Measurements from ENCODE around the gene CELSR1.

The CELSR1 gene

DNA sequence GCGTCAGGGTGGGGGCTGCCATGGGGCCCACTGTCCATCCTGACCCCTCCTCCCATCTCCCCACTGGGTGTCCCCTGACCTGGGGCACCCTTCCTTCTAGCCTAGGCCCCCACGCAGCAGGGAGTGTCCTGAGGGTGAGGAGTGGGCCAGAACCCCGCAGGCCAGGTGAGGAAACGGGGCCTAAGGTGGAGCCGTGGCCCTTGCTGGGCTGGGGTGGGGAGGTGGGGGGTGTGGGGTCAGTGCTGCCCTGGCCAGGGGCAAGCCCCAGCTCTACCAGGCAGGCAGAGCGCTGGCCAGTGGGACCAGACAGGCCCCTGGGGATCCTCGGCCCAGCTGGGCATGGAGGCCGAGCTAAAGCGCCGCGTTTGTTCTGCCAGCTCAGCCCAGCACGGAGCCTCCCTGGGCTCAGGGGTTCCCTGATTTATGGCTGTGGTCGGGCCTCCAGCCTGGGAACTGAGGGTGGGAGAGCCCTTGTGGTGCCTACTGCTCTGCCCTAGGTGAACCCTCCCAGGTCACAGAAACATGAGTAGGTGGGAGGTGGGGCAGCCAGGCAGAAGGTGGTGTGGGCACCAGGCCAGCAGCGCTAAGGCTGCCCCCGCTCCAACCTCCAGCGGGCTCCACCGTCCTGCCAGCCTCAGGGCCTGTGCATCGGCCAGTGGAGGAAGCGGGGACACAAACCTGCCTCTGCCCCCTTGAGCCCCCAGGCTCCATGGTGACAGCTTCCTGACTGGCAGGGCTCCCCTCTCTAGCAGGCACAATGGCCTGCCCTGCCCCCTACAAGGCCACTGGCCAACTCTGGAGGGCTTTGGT is 179.5 kb downstream of the CELSR1 start:
- no peak for FAIRE-seq

DNA sequence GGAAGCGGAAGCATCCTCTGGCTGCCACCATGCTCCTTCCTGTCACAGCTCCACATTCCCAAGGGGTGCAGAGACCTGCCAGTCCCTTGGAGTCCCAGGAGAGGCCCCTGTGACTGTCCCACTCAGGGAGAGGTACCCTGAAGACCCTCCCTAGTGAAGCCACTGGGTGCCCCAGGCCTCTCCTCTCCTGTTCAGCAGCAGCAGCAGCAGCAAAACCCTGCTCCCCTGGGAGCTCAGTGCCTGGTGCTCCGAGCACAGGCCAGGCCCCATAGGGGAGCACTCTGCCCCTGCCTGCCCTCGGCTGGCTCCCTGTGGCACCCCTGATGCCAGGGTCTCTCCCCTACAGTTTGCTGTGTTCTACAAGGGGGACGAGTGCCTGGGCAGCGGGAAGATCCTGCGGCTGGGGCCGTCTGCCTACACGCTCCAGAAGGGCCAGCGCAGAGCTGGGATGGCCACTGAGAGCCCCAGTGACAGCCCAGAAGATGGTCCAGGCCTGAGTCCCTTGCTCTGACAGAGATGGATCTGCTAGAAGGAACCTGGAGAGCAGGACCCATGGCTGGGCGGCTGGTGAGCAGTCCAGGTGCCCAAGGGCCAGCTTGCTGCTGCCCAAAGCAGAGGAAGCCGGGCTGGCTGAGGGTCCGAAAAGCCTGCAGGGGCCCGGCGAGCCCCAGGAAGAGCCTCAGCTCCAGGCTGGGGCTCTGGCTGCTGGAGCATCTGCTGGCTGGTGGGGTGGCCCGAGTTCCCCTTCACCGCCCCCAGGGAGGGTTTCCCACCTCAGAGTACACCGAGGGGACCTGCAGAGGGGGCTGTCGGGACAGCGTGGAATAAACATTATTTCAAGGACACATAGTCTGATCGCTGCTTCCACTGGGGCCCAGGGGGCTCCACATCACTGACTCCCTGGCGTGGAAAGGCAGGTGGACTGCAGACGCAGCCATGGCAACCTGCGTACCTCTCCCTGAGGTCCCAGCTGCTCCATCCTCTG is 180.6 kb downstream of the CELSR1 start:
- FAIRE-seq: no peak

DNA sequence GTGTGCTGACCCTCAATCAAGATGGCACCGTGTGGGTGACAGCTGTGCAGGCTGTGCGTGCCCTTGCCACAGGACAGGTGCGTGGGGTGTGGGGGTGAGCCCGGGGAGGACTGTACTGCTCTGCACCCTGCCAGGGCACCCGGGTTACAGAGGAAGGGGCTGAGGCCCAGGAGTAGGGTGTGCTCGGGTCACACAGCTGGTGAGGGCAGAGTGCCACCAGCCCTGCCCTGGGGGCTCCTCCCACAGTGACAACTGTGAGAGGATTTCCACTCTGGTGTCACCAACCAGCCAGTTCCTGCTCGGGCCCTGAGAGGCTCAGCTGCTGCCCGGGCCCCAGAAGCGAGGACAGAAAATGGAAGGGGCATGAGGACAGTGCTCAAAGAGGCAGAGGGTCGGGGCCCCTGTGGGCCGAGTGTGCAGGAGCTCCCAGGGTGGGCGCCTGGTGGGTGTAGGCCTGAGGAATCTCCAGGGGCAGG is 181.4 kb downstream of the CELSR1 start:
- FAIRE-seq: no peak

DNA sequence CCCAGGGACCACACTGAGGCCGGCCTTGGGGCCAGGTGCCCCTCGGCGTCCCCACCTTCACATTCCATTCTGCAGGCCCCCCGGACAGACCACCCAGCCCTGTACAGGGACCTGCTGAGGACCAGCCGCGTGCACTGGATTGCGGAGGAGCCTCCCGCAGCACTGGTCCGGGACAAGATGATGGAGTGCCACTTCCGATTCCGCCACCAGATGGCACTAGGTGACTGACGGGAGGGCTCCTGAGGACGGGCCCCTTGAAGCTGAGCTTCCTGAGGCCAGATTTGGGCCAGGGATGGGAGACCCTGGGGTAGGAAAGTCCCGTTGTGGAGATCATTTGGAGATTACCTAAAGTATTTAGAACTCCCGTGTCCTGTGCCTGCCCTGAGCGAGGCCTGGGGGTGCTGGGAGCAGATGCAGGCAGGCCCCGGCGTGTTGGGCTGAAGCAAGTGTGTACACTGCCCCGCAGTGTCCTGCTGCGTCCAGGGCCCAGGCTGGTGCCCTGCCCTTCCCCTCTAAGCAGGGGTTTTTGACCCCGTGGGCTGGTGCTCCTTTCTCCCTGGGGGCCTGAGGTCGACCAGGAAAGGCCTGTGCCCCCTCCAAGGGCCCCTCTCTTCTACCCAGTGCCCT is 181.9 kb downstream of the CELSR1 start:
- FAIRE-seq: no peak

DNA sequence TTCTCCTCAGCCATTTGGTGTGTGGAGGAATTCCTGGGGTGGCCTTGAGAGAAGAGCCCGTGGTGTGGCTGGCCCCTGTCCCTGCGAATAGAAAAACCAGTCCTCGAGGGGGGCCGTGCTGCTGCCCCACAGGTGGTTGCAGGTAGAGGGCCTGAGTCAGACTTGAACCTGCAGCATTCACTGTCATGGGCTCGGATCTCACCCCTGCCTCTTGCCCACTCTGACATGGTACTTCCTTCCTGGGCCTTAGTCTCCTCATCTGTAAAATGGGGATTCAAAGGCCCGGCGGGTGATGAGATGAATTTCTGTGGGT is 182.5 kb downstream of the CELSR1 start:
- no peak for FAIRE-seq

DNA sequence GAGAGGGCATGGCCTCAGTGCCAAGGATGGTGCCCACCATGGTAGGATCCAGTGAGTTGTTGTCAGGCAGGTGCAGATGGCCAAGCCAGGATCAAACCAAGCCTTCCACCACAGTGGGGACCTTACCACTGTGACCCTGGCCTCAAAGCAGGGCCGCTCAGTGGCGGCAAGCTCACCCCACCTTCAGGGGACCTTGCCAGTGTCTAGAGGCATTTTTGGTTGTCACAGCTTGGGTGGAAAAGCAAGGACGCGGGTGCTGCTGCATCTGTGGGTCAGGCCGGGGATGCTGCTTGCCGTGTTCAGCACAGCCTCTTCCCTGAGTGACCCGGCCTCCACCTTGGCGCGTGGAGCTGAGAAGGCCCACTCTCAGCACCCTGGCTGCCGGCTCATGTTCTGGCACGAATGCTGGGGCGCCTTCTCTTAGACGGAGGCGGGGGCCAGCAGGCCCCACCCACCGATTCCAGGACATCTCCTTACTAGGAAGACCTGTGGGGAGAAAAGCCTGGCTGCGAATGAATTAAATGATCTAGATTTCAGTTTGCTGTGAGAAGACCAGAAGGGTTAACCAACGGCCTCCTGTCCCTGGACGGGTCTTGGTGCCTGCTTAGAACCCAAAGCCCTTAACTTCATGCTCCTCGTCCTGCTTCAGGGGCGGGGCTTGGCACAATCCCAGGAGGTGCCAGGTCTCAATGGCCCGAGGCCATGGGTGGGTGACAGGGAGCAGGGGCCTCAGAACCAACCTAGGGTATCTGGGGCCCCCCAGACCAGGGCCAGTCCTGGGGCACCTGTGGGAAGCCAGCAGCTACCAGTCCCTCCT is 183.0 kb downstream of the CELSR1 start:
- no peak for FAIRE-seq

DNA sequence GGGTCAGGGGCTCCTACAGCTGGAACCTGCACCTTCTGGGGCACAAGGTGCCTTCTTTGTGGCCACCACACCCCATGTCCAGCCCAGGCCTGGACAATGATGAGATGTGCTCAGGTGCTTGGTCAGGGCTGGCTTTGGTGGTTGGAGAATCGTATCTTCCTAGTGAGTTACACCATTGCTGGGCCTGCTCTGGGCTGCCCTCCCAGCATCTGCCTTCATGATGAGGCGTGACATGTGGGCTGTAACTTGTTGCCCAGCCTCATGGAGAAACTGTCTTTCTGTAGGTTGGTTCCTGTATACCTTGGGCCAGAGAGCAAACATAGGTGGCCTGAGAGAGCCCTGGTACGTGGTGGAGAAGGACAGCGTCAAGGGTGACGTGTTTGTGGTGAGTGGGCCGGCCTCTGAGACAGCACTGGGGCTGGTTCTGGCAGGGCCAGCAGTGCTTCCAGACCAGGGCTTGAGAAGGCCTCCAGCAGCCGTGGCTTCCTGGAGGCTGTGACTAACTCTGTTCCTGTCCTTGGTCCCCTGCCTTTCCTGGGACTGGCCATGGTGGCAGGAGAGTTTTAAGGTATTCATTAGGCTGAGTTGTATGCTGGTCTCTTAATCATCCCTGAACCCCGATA is 183.8 kb downstream of the CELSR1 start:
- no peak for FAIRE-seq

DNA sequence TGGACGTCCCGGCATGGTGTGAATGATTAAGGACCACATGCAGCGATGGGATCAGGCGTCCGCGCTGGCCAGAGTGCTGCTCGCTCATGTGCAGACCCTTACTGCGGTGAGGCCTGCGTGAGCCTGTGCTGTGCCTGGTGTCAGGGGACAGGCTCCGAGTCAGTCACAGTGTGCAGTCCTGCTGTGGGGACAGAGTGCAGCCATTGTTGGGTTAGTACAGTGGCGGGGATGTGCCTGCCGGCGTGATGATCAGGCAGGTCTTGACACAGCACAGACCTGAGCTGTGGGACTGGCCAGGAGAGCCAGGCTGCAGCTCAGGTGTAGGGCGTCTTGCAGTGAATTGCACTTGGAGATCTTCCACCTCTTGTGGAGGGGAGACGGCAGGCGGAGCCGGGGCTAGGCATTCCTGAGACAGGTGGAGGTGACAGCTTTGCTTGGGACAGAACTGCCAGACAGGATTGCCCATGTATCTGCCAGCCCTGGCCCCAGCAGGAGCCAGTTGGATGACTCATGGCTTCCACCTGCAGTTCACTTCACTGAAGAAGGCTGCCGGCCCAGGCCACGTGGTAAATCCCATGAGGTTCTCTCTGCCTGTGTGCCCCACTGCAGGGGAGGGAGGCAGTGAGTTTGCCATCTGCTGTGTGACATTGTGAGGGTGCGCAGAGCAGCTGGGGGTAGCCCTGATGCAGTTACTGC is 184.6 kb downstream of the CELSR1 start:
- FAIRE-seq: peak; percentile 13

DNA sequence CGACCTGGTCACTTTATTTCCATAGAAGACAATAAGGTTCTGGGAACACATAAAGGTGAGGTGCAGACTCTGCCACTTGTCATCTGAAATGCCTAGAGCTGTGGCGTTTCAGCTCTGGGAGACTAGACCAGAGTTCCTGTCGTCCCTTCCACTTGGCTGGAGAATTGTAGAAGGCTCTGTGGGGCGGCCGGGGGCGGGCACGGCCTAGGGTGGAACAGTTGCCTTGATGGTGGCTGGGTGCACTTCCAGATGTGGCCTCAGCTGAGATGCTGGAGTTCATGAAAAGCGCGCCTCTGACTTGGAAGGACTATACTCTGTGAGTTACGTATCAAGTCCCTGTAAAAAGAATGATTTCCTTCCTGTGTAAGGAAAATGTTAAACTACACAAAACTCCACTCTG is 185.1 kb downstream of the CELSR1 start:
- no peak for FAIRE-seq

DNA sequence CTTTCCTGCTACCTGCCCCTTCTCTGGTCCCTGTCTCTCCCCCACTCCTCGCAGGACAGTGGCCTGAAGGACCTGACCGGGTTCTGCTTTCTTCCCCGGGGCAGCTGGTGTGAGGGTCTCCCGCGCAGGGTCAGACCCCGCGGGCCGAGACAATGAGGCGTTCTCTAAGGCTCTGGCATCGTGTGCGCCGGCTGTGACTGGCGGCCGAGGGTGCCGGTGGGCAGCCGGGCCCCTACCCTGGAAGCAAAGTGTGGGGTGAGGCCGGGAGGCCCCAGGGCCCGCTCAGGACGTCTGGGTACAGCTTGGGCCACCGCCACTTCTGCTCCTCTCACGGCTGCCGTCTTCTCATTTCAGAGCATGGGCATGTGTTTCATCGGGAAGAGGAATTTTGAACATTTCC is 185.7 kb downstream of the CELSR1 start:
- FAIRE-seq: no peak

DNA sequence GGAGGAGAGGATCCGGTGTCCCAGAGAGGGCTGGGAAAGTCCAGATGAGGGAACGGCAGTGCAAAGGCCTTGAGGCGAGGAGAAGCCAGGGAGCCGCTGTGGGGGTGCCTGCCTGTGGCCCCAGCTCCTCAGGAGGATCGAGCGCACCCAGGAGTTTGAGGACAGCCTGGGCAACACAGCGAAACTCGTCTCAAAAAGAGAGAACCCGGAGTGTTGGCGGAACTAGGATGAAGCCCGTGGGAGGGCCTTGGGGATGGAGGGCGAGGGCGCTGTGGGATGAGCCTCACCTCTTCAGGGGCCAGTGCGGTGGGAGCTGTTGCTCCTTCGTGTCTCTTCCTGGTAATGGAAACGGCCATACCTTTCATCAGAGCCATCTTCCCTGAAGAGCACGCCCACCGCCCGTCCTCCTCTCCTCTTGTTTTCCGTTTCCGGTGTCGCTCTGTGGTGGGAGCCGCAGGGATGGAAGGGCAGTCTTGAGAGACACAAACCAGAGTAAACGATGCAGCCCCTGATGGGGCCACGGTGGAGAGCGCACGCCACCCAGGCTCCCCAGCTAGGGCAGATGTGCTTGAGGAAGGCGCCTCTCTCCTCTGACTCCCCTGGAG is 186.2 kb downstream of the CELSR1 start:
- FAIRE-seq: no peak

DNA sequence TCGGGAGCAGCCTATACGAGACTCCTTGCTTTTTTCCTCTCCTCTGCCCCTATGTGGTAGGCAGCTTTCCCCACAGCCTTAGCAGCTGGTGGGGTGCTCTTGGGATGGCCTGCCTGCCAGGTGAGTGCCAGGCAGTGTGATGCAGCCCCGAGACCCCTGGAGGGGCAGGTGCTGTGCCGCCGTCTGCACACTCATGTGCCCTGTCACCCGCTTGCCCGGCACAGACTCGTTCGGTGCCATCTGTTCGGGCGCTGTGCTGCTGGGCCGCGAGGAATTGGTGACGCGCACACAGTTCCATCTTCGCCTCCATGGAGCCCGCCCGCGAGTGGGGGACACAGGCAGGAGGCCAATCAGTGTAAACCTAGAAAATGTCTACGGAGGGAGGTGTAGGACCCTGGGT is 186.8 kb downstream of the CELSR1 start:
- no peak for FAIRE-seq

DNA sequence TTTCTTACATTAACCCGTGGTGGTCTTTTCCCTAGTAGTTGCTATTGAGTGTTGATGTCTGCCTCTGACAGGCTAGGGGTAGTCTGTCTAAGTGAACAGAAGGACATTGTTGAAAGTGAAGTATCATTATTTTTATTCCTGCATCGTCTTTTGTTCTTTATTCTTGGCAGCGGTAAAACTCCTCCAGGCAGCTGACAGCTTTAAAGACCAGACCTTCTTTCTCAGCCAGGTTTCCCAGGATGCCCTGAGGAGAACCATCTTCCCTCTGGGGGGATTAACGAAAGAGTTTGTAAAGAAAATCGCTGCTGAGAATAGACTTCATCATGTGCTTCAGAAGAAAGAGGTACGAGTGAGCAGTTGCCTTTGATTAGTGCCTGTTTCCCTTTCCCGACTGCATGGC is 187.3 kb downstream of the CELSR1 start:
- FAIRE-seq: no peak

DNA sequence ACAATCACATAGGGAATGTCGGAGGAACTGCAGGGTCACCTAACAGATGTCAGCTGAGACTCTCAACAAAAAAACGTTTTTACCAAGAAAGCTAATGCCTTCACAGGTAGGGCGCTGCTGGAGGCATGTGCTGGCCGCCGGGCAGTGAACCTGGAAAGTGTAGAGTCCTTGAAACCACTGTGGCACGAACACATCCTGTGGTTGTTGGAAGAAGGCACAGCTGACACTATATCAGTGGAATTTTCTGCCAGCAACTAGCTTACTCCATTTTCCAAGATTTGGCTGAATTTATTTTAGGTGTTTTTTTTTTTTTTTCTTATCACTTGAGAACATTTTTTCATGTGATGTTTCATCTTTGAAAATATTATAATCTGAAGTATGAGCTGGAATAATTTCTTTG is 187.7 kb downstream of the CELSR1 start:
- FAIRE-seq: no peak

DNA sequence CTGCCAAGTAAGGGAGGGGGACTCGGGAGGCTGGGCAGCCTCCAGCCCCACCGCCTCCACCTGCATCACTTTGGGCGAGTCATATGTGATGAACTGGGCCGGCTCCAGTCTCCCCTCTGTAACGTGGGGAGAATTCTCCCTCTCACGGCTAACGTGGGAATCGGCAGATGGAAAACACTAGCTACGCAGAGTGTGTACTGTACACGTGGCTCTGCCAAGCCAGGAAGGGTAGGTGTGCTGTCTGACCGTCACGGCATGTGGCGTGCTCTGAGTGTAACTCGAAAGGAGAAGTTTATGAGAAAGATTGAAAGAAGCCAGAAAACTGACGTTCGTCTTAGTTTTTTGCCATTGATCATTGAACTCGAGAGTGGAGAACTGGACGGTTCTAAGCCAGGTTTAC is 188.2 kb downstream of the CELSR1 start:
- FAIRE-seq: no peak

DNA sequence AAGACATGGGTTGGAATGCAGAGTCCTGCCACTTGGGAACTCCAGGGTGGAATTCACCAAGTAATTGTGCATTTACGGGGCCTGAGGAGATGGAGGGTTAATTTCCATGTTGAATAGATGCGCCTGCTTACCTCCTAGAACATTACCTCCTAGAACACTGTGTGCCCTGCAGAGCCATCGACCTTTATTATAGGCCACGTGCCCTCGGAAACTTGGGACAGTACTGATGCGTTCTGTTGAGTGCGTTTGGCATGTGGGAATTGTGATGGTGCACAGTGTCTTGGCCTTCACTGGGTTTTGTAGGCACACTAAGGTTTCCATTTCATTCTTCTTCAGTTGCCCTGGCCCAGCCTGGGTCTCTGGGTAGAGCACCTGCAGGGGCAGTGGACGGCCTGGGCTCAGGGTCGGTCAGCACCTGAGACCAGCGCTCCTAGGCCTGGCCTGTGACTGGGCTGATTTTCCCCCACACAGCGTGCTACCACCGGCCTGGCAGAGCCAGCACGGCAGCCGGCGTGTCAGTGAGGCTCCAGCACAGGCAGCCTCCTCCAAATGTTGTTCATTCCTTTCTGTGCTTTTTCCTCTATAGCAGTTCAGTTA is 189.2 kb downstream of the CELSR1 start:
- FAIRE-seq: no peak

DNA sequence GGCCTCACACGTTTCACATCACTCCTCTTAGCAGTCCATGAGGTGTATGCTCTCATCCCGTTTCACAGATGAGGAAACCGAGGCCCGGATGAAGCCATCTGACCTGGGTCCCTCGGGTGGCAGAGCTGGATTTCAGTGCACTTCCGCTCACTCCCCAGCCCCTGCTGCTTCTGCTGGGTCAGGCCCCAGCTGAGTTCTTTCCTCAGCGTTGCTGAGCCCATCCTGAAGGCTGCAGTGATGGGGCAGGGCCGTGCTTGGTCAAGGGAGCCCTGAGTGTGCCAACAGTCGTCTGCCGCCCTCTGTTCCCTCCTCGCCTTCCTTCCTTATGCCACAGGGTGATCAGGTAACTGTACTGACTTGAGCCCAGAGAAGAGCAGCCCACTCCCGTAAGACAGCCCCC is 189.8 kb downstream of the CELSR1 start:
- FAIRE-seq: no peak

DNA sequence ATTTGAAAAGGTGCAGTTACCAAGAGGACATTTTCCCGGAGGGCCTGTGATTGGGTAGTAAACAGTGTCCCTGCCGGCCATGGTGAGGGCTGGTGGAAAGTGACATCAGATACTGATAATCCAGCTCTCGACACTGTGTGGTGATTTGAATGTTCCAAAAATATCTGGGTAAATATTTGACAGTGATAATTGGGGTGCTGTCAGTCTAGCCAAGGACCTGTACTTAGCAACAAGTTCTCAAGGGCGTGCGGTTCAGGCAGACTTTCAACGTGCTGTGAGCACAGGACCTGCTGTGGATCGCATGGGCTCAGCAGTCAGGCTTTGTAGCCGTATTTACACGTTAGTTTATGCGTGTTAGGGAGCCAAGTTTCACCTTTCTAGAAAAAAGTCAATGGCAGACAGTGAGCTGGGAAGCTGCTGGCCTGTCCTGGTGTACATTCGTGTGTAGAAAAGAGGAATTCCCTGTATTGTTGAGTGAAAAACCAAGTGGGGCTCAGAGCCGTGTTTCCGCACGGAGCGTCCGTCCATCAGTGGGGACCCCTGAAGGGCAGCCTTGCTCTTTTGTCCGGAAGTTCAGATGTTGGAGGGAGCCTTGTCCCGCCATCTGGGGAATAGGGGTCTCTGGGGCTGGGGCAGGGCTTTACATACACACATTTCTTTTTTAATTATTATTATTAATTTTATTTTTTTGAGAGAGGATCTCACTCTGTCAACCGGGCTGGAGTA is 190.6 kb downstream of the CELSR1 start:
- peak; percentile 97 for FAIRE-seq

DNA sequence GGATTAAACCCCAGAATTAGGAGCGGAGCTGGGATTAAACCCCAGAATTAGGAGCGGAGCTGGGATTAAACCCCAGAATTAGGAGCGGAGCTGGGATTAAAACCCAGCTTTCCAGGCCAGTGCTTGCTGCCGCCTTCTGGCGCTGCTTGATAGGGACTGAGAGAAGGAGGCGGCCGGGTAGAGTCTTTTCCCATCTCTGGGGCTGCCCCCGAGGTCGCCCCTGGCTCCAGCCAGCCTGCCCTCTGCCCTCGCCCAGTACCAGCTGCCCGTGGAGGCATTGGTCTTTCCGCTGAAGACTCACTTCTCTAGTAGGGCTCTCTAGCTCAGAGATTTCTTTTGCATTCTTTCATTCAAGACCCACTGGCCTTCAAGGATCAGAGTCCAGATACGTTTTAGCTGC is 196.7 kb downstream of the CELSR1 start:
- FAIRE-seq: no peak

DNA sequence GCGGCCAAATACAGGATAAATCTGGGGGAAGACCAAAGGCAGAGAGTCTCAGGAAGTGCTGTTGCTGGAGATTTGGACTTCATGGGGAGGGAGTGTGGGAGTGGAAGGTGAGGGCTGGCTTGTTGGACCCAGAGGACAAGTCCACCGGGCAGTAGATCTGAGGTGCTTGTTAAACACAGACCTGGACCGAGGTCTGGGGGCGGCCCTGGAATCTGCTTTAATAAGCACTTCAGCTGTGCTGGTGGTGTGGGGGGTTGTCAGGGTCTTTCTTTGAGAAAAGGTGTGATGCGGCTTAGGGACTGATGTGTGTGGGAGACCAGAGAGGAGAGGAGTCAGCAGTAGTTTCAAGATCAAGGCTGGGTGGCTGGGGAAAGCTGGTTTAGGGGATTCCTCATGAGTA is 197.5 kb downstream of the CELSR1 start:
- no peak for FAIRE-seq

Data from islet of Langerhans (tissue), 1 donor.